ENCODE measurements around the gene ARHGDIA.
A peak's percentile ranks its signal among the peaks of the same experiment; 100 is the strongest.

The ARHGDIA gene

GRCh38 chr17:81885869-81886548 lies 14.9 kb upstream of the ARHGDIA start:
- no peak for DNase-seq

DNA sequence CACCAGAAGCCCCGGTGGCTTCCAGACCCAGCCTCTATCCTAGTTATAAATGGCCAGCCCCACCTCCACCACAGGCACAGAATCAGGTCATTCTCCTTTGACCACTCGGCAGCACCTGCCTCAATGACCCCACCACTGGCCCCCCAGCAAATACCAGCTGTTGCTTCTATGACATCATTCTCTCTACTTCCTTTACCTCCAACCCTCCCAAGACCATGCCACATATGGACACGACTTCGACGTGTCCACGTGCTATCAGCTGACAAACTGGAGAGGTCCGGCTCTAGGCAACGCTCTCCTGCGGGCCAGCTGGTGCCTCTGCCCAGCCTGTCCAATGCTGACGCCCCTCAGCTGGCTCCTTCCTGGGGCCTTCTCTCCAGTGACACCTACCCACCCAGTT lies 14.3 kb upstream of the ARHGDIA start:
- no peak for DNase-seq

DNA sequence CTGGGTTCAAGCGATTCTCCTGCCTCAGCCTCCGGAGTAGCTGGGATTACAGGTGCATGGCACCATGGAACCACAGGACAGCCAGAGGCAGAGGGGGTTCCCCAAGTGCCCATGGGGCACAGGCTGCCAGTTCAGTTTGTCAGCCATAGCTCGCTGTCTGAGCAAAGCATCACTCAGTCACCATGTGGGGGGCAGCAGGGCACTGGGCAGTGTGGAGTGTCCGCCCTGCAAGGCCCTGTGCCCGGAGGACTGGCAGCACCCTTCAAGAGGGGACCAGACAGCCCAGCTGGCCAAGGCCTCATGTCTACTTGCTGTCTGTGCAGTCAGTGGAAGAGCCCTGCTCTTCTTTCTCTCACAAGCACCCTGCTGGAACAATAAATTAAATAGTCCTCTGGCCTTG lies 13.8 kb upstream of the ARHGDIA start:
- no peak for DNase-seq

GRCh38 chr17:81884520-81884919 lies 13.4 kb upstream of the ARHGDIA start:
- no peak for DNase-seq

- DNase-seq: no peak
Measured at GRCh38 chr17:81879121-81879520, 8.0 kb upstream of the ARHGDIA start.

DNA sequence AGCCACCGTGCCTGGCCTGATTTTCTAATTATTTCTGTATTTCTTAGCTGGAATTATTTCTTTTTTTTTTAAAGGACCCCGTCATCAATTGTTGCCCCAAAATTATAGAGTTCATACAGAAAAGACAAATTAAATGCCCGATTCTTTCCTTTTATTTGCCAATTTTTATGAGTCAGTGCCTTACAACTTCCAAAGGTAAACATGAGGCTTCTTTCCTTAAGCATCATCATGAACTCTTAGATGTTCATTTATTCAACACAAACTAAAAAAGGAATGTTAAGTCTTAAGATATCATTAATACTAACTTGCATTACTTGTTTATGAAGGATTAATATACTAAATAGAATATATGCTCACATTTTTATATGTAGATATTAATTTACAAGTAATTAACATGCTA lies 7.2 kb upstream of the ARHGDIA start:
- no peak for DNase-seq

GRCh38 chr17:81877569-81877968 lies 6.4 kb upstream of the ARHGDIA start:
- no peak for DNase-seq

GRCh38 chr17:81871387-81872230 lies 472 bp upstream of the ARHGDIA start:
- DNase-seq: peak; percentile 95

DNA sequence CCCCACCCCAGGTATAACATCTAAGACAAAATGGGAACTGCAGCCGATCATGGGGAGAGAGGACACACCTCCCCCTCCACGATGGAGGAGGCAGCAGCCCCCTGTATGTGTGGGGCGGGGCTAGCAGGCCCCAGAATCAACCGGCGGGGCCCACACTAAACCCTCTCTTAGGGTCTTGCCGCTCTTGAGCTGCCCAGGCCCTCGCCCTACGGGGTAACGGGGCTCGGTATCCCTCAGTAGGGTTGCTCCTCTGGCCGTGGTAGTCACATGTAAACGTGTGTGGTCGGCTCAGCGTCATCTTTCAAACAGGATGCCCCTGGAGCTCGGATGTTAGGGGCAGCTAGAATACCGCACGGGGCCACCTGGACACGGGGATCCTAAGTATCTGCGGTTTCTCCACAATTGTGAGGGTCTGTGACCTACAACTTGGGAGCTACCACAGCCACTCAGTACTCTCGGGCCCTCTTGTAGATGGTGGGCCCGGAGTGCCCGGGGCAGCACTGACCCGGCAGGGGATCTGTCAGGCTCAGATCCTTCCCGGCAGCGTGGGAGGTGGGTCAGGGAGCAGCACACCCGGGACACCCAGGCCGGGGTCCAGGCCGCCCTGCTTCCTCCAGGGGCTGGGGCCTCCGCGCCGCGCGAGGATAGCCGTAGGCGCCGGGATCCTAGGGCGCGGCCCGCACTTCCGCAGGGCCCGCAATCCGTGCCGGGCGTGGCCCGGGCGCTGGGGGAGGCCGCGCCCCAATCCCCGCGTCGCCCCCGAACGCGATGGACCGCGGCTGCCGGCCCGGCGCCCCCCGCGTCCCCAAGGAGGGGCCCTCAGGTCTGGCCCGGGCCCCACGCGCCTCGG lies 781 bp downstream of the ARHGDIA start:
- peak; percentile 48 to 56 for DNase-seq

DNA sequence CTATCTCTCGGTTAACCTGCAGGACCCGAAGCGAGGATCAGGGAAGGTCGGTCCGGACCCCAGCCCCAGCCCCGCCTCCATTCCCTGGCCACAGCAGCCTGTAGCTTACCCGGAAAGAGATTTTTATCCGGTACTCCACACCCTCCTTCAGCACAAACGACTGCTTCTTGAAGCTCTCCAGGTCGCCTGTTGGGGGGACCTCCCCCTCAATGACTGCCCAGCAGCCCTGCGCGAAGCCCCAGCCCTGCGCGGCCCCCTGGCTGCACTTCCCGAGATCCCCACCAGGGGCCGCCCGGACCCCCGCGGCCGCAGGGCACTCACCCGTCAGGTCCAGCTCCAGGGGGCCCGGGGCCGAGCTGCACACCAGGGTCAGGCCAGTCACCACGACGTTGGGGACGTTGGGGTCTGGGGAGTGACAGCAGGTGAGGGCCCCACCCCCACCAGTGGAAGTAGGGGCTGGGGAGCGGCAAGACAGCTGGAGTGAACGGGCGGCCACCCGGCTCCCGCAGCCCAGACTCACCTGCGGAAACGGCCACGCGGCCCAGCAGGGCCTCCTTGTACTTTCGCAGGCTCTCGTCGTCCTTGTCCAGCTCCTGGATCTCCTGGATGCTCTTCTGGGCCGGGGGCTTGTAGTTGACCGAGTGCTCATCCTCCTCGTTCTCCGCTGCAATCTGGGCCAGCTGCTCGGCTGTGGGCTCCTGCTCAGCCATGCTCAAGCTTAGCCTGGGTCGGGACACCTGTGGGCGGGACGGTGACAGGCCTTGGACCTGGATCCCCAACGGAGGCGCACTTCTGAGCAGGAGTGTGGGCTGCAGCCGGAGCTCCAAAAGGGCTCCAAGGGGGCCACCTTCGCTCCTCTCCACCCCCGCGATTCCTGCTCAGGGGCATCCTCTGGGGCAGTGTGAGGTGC lies 1.7 kb downstream of the ARHGDIA start:
- DNase-seq: peak; percentile 54 to 56

GRCh38 chr17:81868674-81869220 lies 2.4 kb downstream of the ARHGDIA start:
- peak; percentile 25 to 26 for DNase-seq

- DNase-seq: peak; percentile 31 to 48
Measured at GRCh38 chr17:81867991-81868673, 3.0 kb downstream of the ARHGDIA start.

- DNase-seq: peak; percentile 45 to 54
Measured at GRCh38 chr17:81867170-81867990, 3.8 kb downstream of the ARHGDIA start.

GRCh38 chr17:81866440-81867169 lies 4.5 kb downstream of the ARHGDIA start:
- peak; percentile 23 to 30 for DNase-seq

DNA sequence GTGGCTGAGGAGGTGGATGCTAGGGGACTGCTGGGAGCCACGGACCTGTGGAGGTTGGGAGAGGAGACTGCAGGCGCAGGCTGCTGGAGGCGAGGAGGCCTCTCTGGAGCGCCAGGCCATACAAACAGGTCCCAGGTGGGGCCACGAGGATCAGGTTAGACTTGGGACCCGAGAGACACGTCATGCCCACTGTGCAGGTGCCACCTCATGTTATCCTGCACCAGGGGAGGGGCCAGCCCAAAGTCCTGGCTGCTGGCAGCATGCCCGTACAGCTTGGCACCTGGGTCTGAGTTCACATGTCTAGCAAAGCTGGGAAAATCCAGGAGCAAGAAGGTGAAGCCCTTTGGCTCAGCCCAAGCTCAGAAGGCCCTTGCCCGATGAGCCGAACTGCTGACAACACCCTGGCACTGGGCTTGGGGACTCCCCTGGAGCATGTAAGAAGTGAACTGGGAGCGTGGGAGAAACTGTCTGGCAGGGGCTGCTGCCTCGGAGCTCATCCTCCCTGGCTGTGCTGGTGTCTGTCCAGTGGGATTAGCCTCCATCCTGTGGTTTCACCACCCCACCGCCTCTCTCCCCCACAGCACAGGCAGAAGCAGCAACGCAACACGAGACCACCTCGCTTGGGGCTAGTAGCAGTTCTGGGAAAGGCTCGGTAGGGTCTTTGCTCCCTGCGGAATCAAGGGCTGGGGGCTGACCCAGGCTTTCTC lies 5.3 kb downstream of the ARHGDIA start:
- peak in 1 of 2 experiments; percentile 25 for DNase-seq

DNA sequence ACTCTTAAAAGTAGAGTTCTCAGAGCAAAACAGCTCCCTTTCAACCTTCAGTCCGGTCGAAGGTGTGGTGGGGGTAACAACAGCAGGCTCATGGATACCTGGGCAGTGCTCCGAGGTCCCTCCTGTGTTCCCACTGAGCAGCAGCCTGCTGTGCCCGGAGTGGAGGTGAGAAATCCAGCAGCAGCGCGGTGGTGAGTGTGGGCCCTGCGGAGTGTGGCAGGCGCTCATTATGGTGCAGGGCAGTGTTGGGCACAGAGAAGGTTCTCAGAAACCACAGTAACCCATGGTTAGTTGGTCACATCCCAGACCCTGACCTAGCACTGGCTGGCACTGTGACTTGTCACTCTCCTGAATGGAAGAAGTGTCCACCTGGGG lies 5.8 kb downstream of the ARHGDIA start:
- DNase-seq: no peak

- no peak for DNase-seq
Measured at GRCh38 chr17:81863833-81864768, 7.0 kb downstream of the ARHGDIA start.

All from activated CD4-positive, alpha-beta T cell treated with anti-CD3 and anti-CD28 coated beads, Interleukin-2, amount 50 U/mL, for 48 hours (primary cell).